SW480 (cell line): ENCODE measurements around the gene B4GALNT1.

Experiments
- DNase-seq: peaks from one replicate; pipeline ENCODE4 v3.0.0-alpha.2; 2016; ENCODE audit warnings: low spot score

B4GALNT1 gene

GRCh38 chr12:57585156-57585555 is 47.8 kb downstream of the B4GALNT1 start:
- DNase-seq, result no peak

GRCh38 chr12:57584690-57585089 is 48.3 kb downstream of the B4GALNT1 start:
- DNase-seq, result no peak

- DNase-seq, result no peak
Measured at GRCh38 chr12:57584050-57584449, 49.0 kb downstream of the B4GALNT1 start.

- peak; percentile 82 for DNase-seq
Measured at GRCh38 chr12:57583008-57583831, 49.8 kb downstream of the B4GALNT1 start.

- DNase-seq, result no peak
Measured at GRCh38 chr12:57582440-57582839, 50.6 kb downstream of the B4GALNT1 start.

GRCh38 chr12:57581802-57582201 is 51.2 kb downstream of the B4GALNT1 start:
- DNase-seq, result no peak

GRCh38 chr12:57580466-57580795 is 52.6 kb downstream of the B4GALNT1 start:
- DNase-seq, result no peak

GRCh38 chr12:57579677-57580465 is 53.1 kb downstream of the B4GALNT1 start:
- peak; percentile 44 for DNase-seq

GRCh38 chr12:57579011-57579410 is 54.0 kb downstream of the B4GALNT1 start:
- DNase-seq, result no peak

- no peak for DNase-seq
Measured at GRCh38 chr12:57577981-57578758, 54.8 kb downstream of the B4GALNT1 start.

- peak; percentile 80 for DNase-seq
Measured at GRCh38 chr12:57576613-57577160, 56.3 kb downstream of the B4GALNT1 start.
